Measurements from ENCODE around the gene PUM1. TPM values are rescaled to one million over a fixed set of nuclear protein-coding genes. Genes with fewer than 3 reads are reported as not detected.

PUM1 gene
- total RNA-seq, 6 experiments from 2014 or later: 30.9 to 51.6 (median 42.0) TPM

DNA sequence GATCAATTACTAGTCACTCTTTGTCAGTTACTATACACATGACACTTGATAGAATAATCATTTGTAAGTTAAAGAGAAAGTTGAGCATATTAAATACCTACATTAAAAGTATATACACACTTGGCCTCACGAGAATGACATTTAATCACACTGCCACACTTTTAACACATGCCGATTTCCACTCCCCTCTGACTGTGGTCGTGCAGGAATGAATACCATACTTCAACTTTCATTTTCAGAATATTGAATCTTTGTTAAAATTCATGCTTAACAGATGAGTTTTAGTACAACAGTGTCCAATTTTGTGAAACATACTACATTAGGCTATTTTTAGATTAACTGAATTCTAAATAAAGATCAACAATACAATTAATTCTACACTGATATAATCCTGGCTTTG is 78.8 kb downstream of the PUM1 start:
- ATAC-seq: no peak
- H3K27ac ChIP-seq: no peak overlapping the region
- no peaks in the 10 kb centered on the region for H3K9me3 ChIP-seq
- intact Hi-C loops (cut with DNase I): no loop called here
- H3K4me1 ChIP-seq: peaks cover 0 to 58% (median 16%) of the 10 kb centered on the region in 4 donors
- peaks cover 0 to 5% (median 1%) of the 10 kb centered on the region in 4 donors for H3K36me3 ChIP-seq
- WGBS (ENCODE audit: insufficient coverage, low coverage, low lambda C conversion rate, missing lambda C conversion rate): 69% methylated on average over 3 of the region's 3 CpGs
- DNase-seq: no peak
- no peak for TF ChIP-seq POLR2A (IDR thresholded peaks at IDR 0.05)
- TF ChIP-seq, protein P1, sequence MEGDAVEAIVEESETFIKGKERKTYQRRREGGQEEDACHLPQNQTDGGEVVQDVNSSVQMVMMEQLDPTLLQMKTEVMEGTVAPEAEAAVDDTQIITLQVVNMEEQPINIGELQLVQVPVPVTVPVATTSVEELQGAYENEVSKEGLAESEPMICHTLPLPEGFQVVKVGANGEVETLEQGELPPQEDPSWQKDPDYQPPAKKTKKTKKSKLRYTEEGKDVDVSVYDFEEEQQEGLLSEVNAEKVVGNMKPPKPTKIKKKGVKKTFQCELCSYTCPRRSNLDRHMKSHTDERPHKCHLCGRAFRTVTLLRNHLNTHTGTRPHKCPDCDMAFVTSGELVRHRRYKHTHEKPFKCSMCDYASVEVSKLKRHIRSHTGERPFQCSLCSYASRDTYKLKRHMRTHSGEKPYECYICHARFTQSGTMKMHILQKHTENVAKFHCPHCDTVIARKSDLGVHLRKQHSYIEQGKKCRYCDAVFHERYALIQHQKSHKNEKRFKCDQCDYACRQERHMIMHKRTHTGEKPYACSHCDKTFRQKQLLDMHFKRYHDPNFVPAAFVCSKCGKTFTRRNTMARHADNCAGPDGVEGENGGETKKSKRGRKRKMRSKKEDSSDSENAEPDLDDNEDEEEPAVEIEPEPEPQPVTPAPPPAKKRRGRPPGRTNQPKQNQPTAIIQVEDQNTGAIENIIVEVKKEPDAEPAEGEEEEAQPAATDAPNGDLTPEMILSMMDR (IDR thresholded peaks at IDR 0.05): no peak
- no peaks in the 10 kb centered on the region for H3K27me3 ChIP-seq
- no peak overlapping the region for H3K4me3 ChIP-seq

DNA sequence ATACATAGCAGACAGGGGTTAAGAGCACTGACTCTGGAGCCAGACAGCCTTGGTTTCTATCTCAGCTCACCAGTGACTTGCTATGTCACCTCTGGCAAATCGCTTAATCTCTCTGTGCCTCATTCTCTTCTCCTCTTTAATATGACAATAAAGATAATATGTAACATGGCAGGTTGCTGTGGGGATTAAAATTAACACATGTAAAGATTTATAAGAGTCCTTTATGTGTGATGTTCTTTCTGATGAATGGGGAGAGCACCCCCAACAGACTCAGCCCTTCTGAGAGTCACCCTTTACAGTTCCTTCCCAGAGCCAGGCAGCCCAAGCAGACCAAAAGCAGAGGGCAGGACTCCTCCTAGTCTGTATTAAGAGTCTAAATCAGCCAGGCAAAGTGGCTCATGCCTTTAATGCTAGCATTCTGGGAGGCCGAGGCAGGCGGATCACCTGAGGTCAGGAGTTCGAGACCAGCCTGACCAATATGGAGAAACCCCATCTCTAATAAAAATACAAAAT is 80.5 kb downstream of the PUM1 start:
- Histone ChIP-seq H3K27ac (no peak overlapping the region), H3K4me3 (no peak overlapping the region), H3K36me3 (peaks cover 0 to 10% (median 2%) of the 10 kb centered on the region in 4 donors), H3K4me1 (peaks cover 0 to 58% (median 16%) of the 10 kb centered on the region in 4 donors), H3K9me3 (no peaks in the 10 kb centered on the region), H3K27me3 (no peaks in the 10 kb centered on the region)
- peak in 2 of 4 donors; percentile 7 to 18 for ATAC-seq
- WGBS (ENCODE audit: insufficient coverage, low coverage, low lambda C conversion rate, missing lambda C conversion rate): 96% methylated on average over 2 of the region's 4 CpGs
- intact Hi-C loops (cut with DNase I): no loop called here
- TF ChIP-seq, protein P1 (IDR thresholded peaks at IDR 0.05): no peak
- no peak for TF ChIP-seq POLR2A (IDR thresholded peaks at IDR 0.05)
- no peak for DNase-seq

DNA sequence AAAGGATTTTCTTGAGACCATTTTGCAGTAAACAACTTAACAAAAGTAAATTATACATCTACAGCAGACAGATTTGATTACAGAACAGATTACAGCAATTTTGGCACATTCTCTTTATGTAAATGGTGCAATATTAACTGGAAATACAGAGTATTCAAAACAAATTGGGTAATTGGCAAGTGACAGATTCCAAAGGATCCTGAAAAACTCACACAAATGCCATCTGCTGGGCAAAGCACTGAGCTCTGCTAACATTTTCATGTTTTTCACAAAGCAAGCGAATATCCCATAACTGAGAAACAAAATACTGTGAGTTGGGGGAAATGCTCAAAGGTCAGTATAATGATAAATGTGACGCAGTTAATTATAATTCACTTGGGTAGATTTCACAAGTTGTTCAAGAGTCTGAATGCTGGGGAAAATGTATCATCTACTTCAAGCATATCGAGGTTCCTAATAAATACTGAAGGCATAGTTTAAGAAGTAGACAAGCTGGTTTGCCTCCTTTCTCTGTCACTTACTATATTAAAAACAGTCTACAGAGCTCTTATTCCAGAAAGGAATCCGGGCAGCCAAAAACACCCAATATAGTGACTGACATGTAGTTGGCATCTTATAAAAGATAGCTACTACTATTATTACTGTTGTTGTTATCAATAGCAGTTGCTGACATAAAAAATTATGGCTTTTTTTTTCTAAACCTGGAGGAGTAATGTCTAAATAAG is 81.2 kb downstream of the PUM1 start:
- 64% methylated on average over 4 of the region's 4 CpGs for WGBS (ENCODE audit: insufficient coverage, low coverage, low lambda C conversion rate, missing lambda C conversion rate)
- Histone ChIP-seq H3K36me3 (peaks cover 0 to 17% (median 4%) of the 10 kb centered on the region in 4 donors), H3K4me3 (no peak overlapping the region), H3K4me1 (peaks cover 0 to 57% (median 16%) of the 10 kb centered on the region in 4 donors), H3K27me3 (no peaks in the 10 kb centered on the region), H3K27ac (peak overlapping the region in 1 of 3 donors; percentile 19), H3K9me3 (no peaks in the 10 kb centered on the region)
- ATAC-seq (peak; percentile 21 to 39 (median 28)), DNase-seq (no peak)
- TF ChIP-seq POLR2A (IDR thresholded peaks at IDR 0.05): no peak
- TF ChIP-seq, protein P1 (IDR thresholded peaks at IDR 0.05): peak in 3 of 4 donors; percentile 14 to 32 (median 24)
- intact Hi-C loops (cut with DNase I): no loop called here

DNA sequence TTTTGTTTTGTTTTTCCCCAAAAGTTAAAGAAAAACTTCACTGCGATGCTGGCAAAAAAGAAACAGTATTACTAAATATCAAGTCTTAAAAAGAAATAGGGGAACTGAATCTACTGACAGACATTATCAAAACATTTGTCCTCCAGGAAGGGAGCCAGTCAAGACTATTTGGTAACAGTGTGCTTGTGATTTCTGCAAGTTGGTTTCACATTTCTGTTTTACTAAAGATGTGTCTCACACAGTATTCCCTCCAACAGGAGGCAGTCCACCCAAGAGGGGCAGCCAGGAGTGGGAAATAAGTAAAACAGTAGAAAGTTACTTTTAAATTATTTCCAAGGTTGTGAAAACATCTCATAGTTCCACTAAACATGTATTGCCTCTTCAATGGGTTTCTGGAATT is 82.6 kb downstream of the PUM1 start:
- H3K36me3 ChIP-seq: peaks cover 0 to 29% (median 8%) of the 10 kb centered on the region in 4 donors
- no peaks in the 10 kb centered on the region for H3K9me3 ChIP-seq
- DNase-seq: no peak
- TF ChIP-seq, protein P1 (IDR thresholded peaks at IDR 0.05): peak in 1 of 4 donors; percentile 21
- TF ChIP-seq POLR2A (IDR thresholded peaks at IDR 0.05): no peak
- intact Hi-C loops (cut with DNase I): no loop called here
- peaks cover 0 to 43% (median 16%) of the 10 kb centered on the region in 4 donors for H3K4me1 ChIP-seq
- WGBS (ENCODE audit: insufficient coverage, low coverage, low lambda C conversion rate, missing lambda C conversion rate): 10% methylated on average over 1 of the region's 1 CpG
- H3K27ac ChIP-seq: peak overlapping the region in 2 of 3 donors; percentile 16 to 19
- no peaks in the 10 kb centered on the region for H3K27me3 ChIP-seq
- no peak overlapping the region for H3K4me3 ChIP-seq
- ATAC-seq: peak; percentile 56 to 79 (median 68)

All from right lobe of liver (tissue), 6 donors.